GM12878 (cell line): Measurements from ENCODE around the gene NFU1. TPM values are rescaled to one million over a fixed set of nuclear protein-coding genes. Genes with fewer than 3 reads are reported as not detected.

Experiments used
- ATAC-seq: fragments of 200-7000 bp; cut with Tn5 transposase; 3 replicates; pipeline ENCODE4 v1.9.1; 2020; ENCODE audit warnings: mild to moderate bottlenecking, moderate library complexity
- BruUV-seq: library from RNA; stranded (reverse); fragments of 400-500 nt; replicated peaks from 2 replicates; lab custom pipeline; 2021; lab: Mats Ljungman, UMichigan
- CTCF ChIA-PET: fragments of 300-600 bp; sonication (Branson Sonifier 250); formaldehyde crosslinking; extraction: SDS; loops from one replicate; lab custom pipeline; 2021; ENCODE audit warnings: inconsistent platforms; lab: Yijun Ruan, JAX
- POLR2A ChIA-PET: fragments of 350-600 bp; formaldehyde crosslinking; extraction: SDS; loops from one replicate; lab custom pipeline; 2021; ENCODE audit warnings: inconsistent platforms; lab: Charles Lee
- RAD21 ChIA-PET: fragments of 300-600 bp; sonication (Branson Sonifier 250); formaldehyde crosslinking; loops from one replicate; lab custom pipeline; 2023; ENCODE audit warnings: antibody characterized with exemption; ENCODE audit not compliant: unreplicated experiment; lab: Charles Lee
- SMC1A ChIA-PET: fragments of 300-600 bp; sonication (Branson Sonifier 250); formaldehyde crosslinking; loops from one replicate; lab custom pipeline; 2023; ENCODE audit not compliant: unreplicated experiment, uncharacterized antibody; lab: Charles Lee
- DNase-seq: peaks from one replicate; pipeline ENCODE4 v3.0.0-alpha.2; 2011; ENCODE audit warnings: low read depth, low spot score
- FAIRE-seq: peaks from 3 replicates; lab custom pipeline; 2011; peaks lifted over from hg19 to GRCh38; lab: Jason Lieb, UNC
- H2AFZ ChIP-seq: 2 replicates; pipeline ENCODE4 v1.6.0; 2011; ENCODE audit warnings: low read depth, low read length, control low read depth; ENCODE audit not compliant: control insufficient read depth
- H3K27ac ChIP-seq: 2 replicates; pipeline ENCODE4 v1.5.1; 2011; ENCODE audit warnings: control low read depth; ENCODE audit not compliant: control insufficient read depth, insufficient read depth
- H3K27me3 ChIP-seq, 2 experiments: replicated peaks in 1 of 2; 2 replicates each; pipeline versions ENCODE4 v1.6.0 to v1.6.1; 2011; ENCODE audit warnings: low read length in 1 of 2; ENCODE audit not compliant: control insufficient read depth in 2 of 2, insufficient read depth in 2 of 2
- H3K36me3 ChIP-seq, 2 experiments: 2 replicates each; pipeline ENCODE4 v1.5.1; 2011; ENCODE audit warnings: low read length in 1 of 2; ENCODE audit not compliant: control insufficient read depth in 2 of 2, insufficient read depth in 2 of 2
- H3K4me1 ChIP-seq: 2 replicates; pipeline ENCODE4 v1.6.1; 2011; ENCODE audit warnings: mild to moderate bottlenecking, low read length, moderate library complexity, mixed read lengths; ENCODE audit not compliant: control insufficient read depth, insufficient read depth
- H3K4me2 ChIP-seq: 2 replicates; pipeline ENCODE4 v1.6.0; 2011; ENCODE audit warnings: control low read depth; ENCODE audit not compliant: control insufficient read depth, insufficient read depth
- H3K4me3 ChIP-seq: fragments of 200-600 bp; sonication (generic); 2 replicates; pipeline ENCODE4 v1.5.1; 2016
- H3K79me2 ChIP-seq: 2 replicates; pipeline ENCODE4 v1.6.0; 2011; ENCODE audit warnings: low read length; ENCODE audit not compliant: control insufficient read depth, insufficient read depth
- H3K9ac ChIP-seq: 2 replicates; pipeline ENCODE4 v1.8.0; 2011; ENCODE audit warnings: low read length, control low read depth, mixed read lengths; ENCODE audit not compliant: control insufficient read depth, insufficient read depth
- H3K9me3 ChIP-seq: replicated peaks from 3 replicates; pipeline ENCODE4 v1.5.1; 2011; ENCODE audit warnings: mild to moderate bottlenecking, low read length; ENCODE audit not compliant: control insufficient read depth, insufficient read depth
- H4K20me1 ChIP-seq: 2 replicates; pipeline ENCODE4 v1.6.0; 2011; ENCODE audit not compliant: control insufficient read depth, insufficient read depth
- BCLAF1 ChIP-seq: fragments of 450-650 bp; IDR thresholded peaks from 2 replicates; pipeline ENCODE4 v1.6.1; 2017; ENCODE audit warnings: antibody characterized with exemption, mild to moderate bottlenecking, moderate library complexity
- CEBPB ChIP-seq, 2 experiments: fragments of 150-350 bp in 1 of 2; IDR thresholded peaks; 2 replicates each; pipeline ENCODE4 v1.6.1; 2012 to 2014; ENCODE audit warnings: low read depth in 2 of 2, low read length in 2 of 2, borderline replicate concordance in 1 of 2, inconsistent platforms in 1 of 2
- GATAD2B ChIP-seq: fragments of 450-650 bp; conservative IDR thresholded peaks from 2 replicates; pipeline ENCODE4 v1.6.1; 2017; ENCODE audit warnings: low read depth, mild to moderate bottlenecking, moderate library complexity
- IKZF2 ChIP-seq, 2 experiments: fragments of 450-650 bp; IDR thresholded peaks; 2 replicates each; pipeline ENCODE4 v1.6.1; 2017; ENCODE audit warnings: mild to moderate bottlenecking in 2 of 2, moderate library complexity in 2 of 2
- NFYB ChIP-seq: IDR thresholded peaks from 2 replicates; pipeline ENCODE4 v1.6.1; 2011; ENCODE audit warnings: low read depth, mild to moderate bottlenecking, low read length, improper control_type of control experiment, moderate library complexity; ENCODE audit not compliant: insufficient read depth
- RBBP5 ChIP-seq: fragments of 200-600 bp; sonication (generic); conservative IDR thresholded peaks from 2 replicates; pipeline ENCODE4 v1.6.1; 2016
- RELA ChIP-seq: fragments of 450-650 bp; IDR thresholded peaks from 2 replicates; pipeline ENCODE4 v1.8.0; 2014; ENCODE audit warnings: borderline replicate concordance; ENCODE audit not compliant: partially characterized antibody
- SREBF1 ChIP-seq: IDR thresholded peaks from 2 replicates; pipeline ENCODE4 v1.6.1; 2012; ENCODE audit warnings: mild to moderate bottlenecking, low read length
- TBL1XR1 ChIP-seq: IDR thresholded peaks from 2 replicates; pipeline ENCODE4 v1.6.1; 2012; ENCODE audit warnings: low read depth, low read length, improper control_type of control experiment
- ZNF592 ChIP-seq: fragments of 450-650 bp; IDR thresholded peaks from 2 replicates; pipeline ENCODE4 v1.6.1; 2017; ENCODE audit warnings: mild to moderate bottlenecking, moderate library complexity
- WGBS: methylation state at CpG from one replicate; pipeline ENCODE4 v1.1.6; 2016; ENCODE audit warnings: low lambda C conversion rate; ENCODE audit not compliant: insufficient replicate concordance, insufficient coverage; ENCODE audit errors: missing lambda C conversion rate; 5-methylcytosine and 5-hydroxymethylcytosine counted together
- in situ Hi-C: fragments of 300-500 bp; cut with MboI; formaldehyde crosslinking; loops from 9 replicates; pipeline ENCODE4 v1.14.3; 2018; ENCODE audit warnings: mixed read lengths
- intact Hi-C: fragments of 100-400 bp; cut with micrococcal nuclease; formaldehyde crosslinking; loops from one replicate; pipeline ENCODE4 v1.14.2; 2022; ENCODE audit not compliant: unreplicated experiment
- polyA plus RNA-seq, 11 experiments: library from polyadenylated mRNA; depleted of rRNA in 4 of 11; unstranded in 6 of 11; stranded (reverse) in 5 of 11; fragments of >200 nt; fragmentation: Nextera tagmentation in 4 of 11; fragmentation: Illumina TruSeq in 1 of 11; extraction: Ambion mirVana in 4 of 11; extraction: Trizol in 1 of 11; gene quantifications; 1 replicate in 1 of 11; 2 replicates in 10 of 11; pipeline versions ENCODE4 v1.2.1 to v1.2.3, GENCODE V29; 2011 to 2016; ENCODE audit warnings: inconsistent platforms in 2 of 11, missing spikeins in 2 of 11, low read depth in 1 of 11
- total RNA-seq, 4 experiments: library from RNA; depleted of rRNA in 3 of 4; stranded (reverse); fragments of >200 nt in 3 of 4; fragmentation: Illumina TruSeq in 1 of 4; extraction: Trizol in 1 of 4; gene quantifications; 2 replicates each; pipeline versions ENCODE4 v1.2.1 to v1.2.3, GENCODE V29; 2013 to 2021
- TF ChIP-seq, protein P1 (sequence below): fragments of 150-350 bp; IDR thresholded peaks from 2 replicates; pipeline ENCODE4 v1.6.1; 2014; ENCODE audit warnings: mild to moderate bottlenecking, low read depth, low read length
- TF ChIP-seq, protein P2 (sequence below): fragments of 450-650 bp; conservative IDR thresholded peaks from 2 replicates; pipeline ENCODE4 v1.6.1; 2017; ENCODE audit warnings: mild to moderate bottlenecking, moderate library complexity

NFU1 gene
- total and polyA plus RNA-seq, 10 of the 15 experiments (the other 5 are each of a cell fraction or from before 2014, with no cell fraction given): 27.3 to 86.0 (median 41.5) TPM

DNA sequence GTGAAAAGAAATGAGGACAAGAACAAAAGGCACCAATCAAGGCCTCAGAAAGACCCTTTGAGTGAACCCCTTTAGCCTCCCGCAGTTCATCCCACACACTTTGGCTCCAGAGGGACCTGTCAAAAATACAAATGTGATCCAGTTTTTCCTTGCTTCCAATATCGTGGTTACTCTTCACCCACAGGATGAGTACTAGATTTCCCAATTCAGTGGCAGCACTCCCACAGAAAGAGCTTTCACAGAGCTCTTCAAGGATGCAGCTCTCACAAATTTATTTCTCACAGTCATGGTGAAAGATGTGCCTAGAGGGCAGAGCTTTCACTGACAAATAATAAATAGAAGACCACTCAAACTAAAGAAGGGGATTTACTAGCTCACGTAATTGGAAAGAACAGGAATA, 47.2 kb downstream of the NFU1 start:
- no TSS peak for BruUV-seq
- RAD21 ChIA-PET: interaction anchor here (1.0 to 2.1 kb wide), 4 partner anchors 13 to 68 kb away, joined by 3 to 11 read pairs (median 4); partner anchors contain the start of gene NFU1
- no peak overlapping the region for H2AFZ ChIP-seq
- no peak for TF ChIP-seq CEBPB (IDR thresholded peaks at IDR 0.05; ENCODE audit: borderline replicate concordance in 1 of 2, low read depth in 2 of 2, low read length in 2 of 2)
- TF ChIP-seq SREBF1: no peak
- no peak for TF ChIP-seq NFYB
- TF ChIP-seq RBBP5: no peak
- no peak for TF ChIP-seq TBL1XR1
- TF ChIP-seq GATAD2B: no peak
- TF ChIP-seq IKZF2 (IDR thresholded peaks at IDR 0.05): no peak
- TF ChIP-seq, protein P1, sequence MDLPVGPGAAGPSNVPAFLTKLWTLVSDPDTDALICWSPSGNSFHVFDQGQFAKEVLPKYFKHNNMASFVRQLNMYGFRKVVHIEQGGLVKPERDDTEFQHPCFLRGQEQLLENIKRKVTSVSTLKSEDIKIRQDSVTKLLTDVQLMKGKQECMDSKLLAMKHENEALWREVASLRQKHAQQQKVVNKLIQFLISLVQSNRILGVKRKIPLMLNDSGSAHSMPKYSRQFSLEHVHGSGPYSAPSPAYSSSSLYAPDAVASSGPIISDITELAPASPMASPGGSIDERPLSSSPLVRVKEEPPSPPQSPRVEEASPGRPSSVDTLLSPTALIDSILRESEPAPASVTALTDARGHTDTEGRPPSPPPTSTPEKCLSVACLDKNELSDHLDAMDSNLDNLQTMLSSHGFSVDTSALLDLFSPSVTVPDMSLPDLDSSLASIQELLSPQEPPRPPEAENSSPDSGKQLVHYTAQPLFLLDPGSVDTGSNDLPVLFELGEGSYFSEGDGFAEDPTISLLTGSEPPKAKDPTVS: no peak
- no peak for TF ChIP-seq BCLAF1
- TF ChIP-seq ZNF592: no peak
- no peak for TF ChIP-seq RELA
- TF ChIP-seq, protein P2, sequence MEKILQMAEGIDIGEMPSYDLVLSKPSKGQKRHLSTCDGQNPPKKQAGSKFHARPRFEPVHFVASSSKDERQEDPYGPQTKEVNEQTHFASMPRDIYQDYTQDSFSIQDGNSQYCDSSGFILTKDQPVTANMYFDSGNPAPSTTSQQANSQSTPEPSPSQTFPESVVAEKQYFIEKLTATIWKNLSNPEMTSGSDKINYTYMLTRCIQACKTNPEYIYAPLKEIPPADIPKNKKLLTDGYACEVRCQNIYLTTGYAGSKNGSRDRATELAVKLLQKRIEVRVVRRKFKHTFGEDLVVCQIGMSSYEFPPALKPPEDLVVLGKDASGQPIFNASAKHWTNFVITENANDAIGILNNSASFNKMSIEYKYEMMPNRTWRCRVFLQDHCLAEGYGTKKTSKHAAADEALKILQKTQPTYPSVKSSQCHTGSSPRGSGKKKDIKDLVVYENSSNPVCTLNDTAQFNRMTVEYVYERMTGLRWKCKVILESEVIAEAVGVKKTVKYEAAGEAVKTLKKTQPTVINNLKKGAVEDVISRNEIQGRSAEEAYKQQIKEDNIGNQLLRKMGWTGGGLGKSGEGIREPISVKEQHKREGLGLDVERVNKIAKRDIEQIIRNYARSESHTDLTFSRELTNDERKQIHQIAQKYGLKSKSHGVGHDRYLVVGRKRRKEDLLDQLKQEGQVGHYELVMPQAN: no peak

More for the DNA sequence above, 47.2 kb downstream of the NFU1 start:
- ATAC-seq (no peak), FAIRE-seq (no peak), DNase-seq (no peak)
- no peaks in the 10 kb centered on the region for H3K9me3 ChIP-seq
- no peaks in the 10 kb centered on the region for H3K27me3 ChIP-seq
- ChIA-PET SMC1A (interaction anchor here (0.8 to 3.2 kb wide), 8 partner anchors 8 to 174 kb away, joined by 3 to 24 read pairs (median 4); partner anchors contain the start of gene NFU1), POLR2A (interaction anchor here (0.6 to 1.2 kb wide), 4 partner anchors 10 to 164 kb away, joined by 3 to 4 read pairs (median 3); partner anchors contain the start of gene NFU1), CTCF (interaction anchor here (0.6 to 2.5 kb wide), 9 partner anchors 10 to 423 kb away, joined by 3 to 19 read pairs (median 4); partner anchors contain the start of gene NFU1)
- H4K20me1 ChIP-seq: no peaks in the 10 kb centered on the region
- H3K36me3 ChIP-seq: peaks cover 0 to 7% of the 10 kb centered on the region in 2 experiments; a peak in 2 of 4 replicates
- H3K4me2 ChIP-seq: no peak overlapping the region
- H3K4me3 ChIP-seq: no peak overlapping the region
- no peak overlapping the region for H3K9ac ChIP-seq
- intact Hi-C loops (no loop called here), in situ Hi-C loops (no loop called here)
- H3K4me1 ChIP-seq: peaks cover 12% of the 10 kb centered on the region; the same call in 1 of the 2 replicates
- H3K79me2 ChIP-seq: peaks cover 26% of the 10 kb centered on the region
- WGBS: 96% methylated on average over 3 of the region's 3 CpGs
- no peak overlapping the region for H3K27ac ChIP-seq
